ENCODE results near the gene FYTTD1.

DNA sequence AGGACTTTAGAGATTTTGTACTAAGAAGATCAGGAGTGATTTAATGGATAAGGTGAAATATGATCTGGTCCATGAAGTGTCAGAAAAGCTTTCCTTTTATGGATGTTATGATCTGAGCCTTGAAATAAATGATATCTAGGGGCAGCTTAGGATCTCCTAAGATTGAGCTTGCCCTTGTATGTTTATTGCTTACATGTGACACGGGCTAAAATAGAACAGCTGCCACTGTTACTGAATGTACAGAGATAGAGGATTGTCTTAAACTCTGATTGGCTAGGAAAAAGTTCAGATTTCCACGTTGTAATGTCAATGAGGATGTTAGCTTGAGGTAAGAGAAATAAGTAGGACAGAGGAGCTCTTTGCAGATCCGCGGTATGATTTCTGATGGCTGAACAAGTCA, 8.8 kb downstream of the FYTTD1 start:
- TF ChIP-seq, protein P1, sequence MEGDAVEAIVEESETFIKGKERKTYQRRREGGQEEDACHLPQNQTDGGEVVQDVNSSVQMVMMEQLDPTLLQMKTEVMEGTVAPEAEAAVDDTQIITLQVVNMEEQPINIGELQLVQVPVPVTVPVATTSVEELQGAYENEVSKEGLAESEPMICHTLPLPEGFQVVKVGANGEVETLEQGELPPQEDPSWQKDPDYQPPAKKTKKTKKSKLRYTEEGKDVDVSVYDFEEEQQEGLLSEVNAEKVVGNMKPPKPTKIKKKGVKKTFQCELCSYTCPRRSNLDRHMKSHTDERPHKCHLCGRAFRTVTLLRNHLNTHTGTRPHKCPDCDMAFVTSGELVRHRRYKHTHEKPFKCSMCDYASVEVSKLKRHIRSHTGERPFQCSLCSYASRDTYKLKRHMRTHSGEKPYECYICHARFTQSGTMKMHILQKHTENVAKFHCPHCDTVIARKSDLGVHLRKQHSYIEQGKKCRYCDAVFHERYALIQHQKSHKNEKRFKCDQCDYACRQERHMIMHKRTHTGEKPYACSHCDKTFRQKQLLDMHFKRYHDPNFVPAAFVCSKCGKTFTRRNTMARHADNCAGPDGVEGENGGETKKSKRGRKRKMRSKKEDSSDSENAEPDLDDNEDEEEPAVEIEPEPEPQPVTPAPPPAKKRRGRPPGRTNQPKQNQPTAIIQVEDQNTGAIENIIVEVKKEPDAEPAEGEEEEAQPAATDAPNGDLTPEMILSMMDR (IDR thresholded peaks at IDR 0.05; ENCODE audit: low read depth, low read length, poor library complexity, severe bottlenecking): no peak
- TF ChIP-seq EZH2phosphoT487 (IDR thresholded peaks at IDR 0.05; ENCODE audit: borderline replicate concordance, low read length): no peak
